Subcutaneous adipose tissue (tissue), 4 donors: ENCODE data around the gene MACROH2A2. TPM values are rescaled to one million over a fixed set of nuclear protein-coding genes. Genes with fewer than 3 reads are reported as not detected.

Experiments
- total RNA-seq, 4 donors: library from RNA; depleted of rRNA; stranded (reverse); fragments of >200 nt; gene quantifications; one replicate each; pipeline ENCODE4 v1.1.0, GENCODE V29; 2016
- TF ChIP-seq, protein P1 (sequence below): fragments of 450-650 bp; IDR thresholded peaks from one replicate; pipeline ENCODE4 v1.5.1; 2016; ENCODE audit warnings: low read depth, mild to moderate bottlenecking, control low read depth, antibody characterized with exemption, moderate library complexity

The MACROH2A2 gene
- total RNA-seq, 4 donors from 2014 or later: 0.57 to 3.1 (median 2.4) TPM

GRCh38 chr10:70155255-70155838, 102.7 kb downstream of the MACROH2A2 start:
- TF ChIP-seq, protein P1, sequence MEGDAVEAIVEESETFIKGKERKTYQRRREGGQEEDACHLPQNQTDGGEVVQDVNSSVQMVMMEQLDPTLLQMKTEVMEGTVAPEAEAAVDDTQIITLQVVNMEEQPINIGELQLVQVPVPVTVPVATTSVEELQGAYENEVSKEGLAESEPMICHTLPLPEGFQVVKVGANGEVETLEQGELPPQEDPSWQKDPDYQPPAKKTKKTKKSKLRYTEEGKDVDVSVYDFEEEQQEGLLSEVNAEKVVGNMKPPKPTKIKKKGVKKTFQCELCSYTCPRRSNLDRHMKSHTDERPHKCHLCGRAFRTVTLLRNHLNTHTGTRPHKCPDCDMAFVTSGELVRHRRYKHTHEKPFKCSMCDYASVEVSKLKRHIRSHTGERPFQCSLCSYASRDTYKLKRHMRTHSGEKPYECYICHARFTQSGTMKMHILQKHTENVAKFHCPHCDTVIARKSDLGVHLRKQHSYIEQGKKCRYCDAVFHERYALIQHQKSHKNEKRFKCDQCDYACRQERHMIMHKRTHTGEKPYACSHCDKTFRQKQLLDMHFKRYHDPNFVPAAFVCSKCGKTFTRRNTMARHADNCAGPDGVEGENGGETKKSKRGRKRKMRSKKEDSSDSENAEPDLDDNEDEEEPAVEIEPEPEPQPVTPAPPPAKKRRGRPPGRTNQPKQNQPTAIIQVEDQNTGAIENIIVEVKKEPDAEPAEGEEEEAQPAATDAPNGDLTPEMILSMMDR: no peak

DNA sequence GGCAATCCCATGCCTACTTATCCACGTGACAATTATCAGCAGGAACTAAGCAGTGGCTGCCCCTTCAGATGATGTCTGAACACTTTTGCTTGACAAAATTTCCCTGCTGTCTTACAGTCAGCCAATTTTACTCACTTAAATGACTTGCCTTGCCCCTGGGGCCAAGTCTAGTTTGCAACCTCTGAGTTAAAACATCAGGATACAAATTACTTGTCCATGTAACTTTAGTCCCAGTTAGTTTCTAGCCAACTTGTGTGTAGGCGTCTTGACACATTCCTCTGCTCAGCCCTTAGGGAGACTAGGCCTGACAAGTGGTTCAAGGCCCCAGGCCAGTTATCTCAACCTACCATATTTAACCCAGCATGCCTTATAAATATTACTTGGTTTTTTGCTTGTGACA, 105.5 kb downstream of the MACROH2A2 start:
- TF ChIP-seq, protein P1: no peak

GRCh38 chr10:70160798-70161197, 108.2 kb downstream of the MACROH2A2 start:
- TF ChIP-seq, protein P1: no peak

Other genes with a start within 250 kb of the MACROH2A2 start
- 10 to 100 TPM; 46.2 to 97.2 (median 50.1) TPM for gene AIFM2, start 80.0 kb downstream of the MACROH2A2 start, total RNA-seq
- 10 to 100 TPM in 3 of 4 donors, 1 to 10 TPM in 1; 6.7 to 21.9 (median 13.2) TPM for gene TYSND1, start 93.9 kb downstream of the MACROH2A2 start, total RNA-seq
- gene SAR1A, start 117.7 kb downstream of the MACROH2A2 start, total RNA-seq: 100 to 1,000 TPM; 102 to 227 (median 105) TPM
- gene PPA1, start 180.6 kb downstream of the MACROH2A2 start, total RNA-seq: 100 to 1,000 TPM; 111 to 437 (median 133) TPM
- gene NPFFR1, start 231.2 kb downstream of the MACROH2A2 start, total RNA-seq: not detected